GM20000 (cell line): ENCODE data around the gene SUSD1.

ENCODE experiments used
- DNase-seq: peaks from one replicate; pipeline ENCODE4 v3.0.0; 2012; ENCODE audit warnings: low spot score
- TF ChIP-seq, protein P1 (sequence below): IDR thresholded peaks from 2 replicates; pipeline ENCODE4 v1.5.1; 2012; ENCODE audit warnings: mild to moderate bottlenecking, control low read depth; ENCODE audit errors: extremely low read depth, missing control alignments

The SUSD1 gene

DNA sequence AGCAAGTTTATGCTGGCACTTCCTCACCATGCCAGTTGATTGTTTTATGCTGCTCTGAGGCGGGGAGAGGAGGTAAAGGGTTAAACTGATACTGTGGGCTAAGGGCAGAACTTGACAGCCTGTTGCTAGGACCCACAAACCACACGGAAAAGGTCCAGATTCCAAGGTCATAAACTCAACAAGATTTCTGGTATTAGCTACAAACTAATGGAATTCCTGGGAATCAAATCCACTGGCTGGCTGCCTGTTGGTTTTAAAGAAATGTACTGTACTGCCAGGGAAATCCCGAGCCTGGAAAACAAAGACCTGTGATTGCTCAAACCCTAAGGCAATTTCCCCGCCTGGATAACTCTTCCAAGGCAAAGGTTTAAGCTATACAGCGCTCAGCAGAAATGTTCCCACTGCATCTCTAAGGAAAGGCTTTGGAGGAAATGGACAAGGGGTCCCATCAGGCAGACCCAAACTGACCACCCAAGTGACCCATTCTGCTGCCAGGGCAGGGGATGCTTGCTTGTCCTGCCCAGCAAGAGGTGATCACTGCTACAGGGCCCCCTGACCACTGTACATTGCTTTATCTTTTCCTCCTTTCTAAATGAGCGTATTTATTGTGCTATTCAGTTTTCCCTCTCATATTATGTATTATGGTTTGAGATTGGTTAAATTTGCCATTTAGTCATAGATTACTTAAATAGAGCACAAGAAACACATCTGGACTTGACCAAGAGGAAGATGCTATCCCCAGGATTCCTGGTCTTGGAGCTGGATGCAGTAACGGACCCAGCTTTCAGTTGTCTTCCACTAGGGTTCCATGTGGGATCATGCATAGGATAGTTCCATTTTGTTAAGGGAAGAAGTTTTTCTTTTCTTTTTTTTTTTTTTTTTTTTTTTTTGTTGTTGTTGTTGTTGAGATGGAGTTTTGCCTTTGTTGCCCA is 124.3 kb downstream of the SUSD1 start:
- no peak for DNase-seq
- TF ChIP-seq, protein P1, sequence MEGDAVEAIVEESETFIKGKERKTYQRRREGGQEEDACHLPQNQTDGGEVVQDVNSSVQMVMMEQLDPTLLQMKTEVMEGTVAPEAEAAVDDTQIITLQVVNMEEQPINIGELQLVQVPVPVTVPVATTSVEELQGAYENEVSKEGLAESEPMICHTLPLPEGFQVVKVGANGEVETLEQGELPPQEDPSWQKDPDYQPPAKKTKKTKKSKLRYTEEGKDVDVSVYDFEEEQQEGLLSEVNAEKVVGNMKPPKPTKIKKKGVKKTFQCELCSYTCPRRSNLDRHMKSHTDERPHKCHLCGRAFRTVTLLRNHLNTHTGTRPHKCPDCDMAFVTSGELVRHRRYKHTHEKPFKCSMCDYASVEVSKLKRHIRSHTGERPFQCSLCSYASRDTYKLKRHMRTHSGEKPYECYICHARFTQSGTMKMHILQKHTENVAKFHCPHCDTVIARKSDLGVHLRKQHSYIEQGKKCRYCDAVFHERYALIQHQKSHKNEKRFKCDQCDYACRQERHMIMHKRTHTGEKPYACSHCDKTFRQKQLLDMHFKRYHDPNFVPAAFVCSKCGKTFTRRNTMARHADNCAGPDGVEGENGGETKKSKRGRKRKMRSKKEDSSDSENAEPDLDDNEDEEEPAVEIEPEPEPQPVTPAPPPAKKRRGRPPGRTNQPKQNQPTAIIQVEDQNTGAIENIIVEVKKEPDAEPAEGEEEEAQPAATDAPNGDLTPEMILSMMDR = no peak

DNA sequence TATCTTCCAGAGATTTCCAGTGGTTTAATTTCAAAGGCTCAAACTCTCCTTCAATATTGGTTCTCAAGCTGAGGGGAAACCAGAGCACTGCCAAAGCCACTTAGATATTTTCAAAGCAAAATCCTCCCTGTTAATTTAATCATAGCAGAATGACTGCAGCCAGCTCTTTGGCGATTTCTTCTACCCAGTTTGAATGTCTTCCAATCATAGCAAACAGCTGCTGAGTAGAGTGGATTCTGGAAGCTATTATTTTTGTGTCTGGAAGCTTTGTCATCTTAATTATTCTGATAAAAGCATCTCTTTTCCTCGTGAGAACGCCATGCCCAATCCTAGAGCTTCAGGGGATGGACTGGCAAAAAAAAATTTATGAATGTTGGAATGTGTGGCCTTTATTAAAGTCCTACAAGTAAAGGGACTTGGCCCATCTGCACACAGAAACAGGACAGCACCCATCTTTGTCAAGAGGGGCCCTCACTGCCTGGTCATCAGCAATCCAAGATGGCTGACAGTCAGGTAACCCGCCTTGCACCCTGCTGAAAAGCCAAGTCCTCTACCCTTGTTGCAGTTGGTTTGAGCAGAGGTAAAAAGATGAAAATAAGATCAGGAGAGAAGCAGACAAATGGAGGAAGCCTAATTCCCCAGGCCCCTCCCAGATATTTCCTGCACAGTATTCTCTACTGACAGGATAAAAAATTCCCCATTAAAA is 125.1 kb downstream of the SUSD1 start:
- TF ChIP-seq, protein P1 = no peak
- DNase-seq = no peak

DNA sequence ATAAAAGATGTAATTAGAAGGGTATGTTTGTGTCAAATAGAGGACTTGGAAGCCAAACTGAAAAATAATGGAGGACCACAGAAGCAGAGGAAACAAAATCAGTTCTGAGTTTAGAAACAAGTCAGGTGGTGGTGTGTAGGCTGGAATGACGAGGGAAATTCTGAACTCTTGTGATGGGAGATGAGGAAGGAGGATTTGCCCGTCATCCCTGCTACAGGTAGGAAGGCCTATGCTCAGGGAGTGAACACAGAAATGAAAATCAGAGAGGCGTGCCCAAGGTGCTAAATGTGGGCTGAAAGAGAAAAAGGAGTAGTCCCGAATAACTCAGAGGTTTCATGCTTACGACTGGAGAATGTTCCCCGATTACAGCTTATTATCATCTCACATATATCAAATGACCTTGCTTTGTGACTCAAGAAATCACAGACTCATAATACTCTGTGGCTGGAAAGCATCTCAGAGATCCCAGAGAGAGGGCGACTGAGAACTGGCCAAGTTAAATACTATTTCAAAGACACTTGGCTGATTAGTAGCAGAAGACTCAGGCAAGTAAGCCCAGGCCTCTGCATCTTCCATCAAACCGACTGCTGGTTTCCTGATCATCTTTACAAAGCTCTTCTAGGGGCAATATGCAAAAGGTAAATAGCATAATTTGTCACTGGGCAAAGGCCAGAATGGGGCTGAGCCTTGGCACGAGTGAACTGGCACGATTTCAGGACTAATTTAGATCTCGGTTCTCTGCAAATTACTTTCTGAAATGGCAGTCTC is 126.0 kb downstream of the SUSD1 start:
- no peak for DNase-seq

DNA sequence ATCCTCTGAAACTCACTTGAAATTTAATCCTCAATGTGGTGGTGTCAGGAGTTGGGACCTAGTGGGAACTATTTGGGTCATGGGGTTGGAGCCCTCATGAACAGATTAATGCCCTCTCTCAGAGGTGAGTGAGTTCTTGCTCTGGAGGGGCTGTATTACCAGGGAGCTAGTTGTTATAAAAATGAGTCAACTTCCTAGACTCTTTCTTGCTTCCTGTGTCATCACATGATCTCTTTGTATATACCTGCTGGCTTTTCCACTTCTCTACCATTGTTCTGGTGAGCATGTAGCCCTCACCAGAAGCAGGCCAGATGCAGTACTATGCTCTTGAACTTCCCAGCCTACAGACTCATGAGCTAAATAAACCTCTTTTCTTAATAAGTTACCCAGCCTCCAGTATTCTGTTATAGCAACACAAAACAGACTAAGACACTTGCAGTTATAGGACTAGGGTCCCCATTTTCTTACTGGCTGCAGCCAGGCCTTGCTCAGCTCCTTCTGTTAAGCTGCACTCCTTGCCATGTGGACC is 127.5 kb downstream of the SUSD1 start:
- no peak for DNase-seq
- TF ChIP-seq, protein P1 = no peak

More for the DNA sequence above, 126.0 kb downstream of the SUSD1 start:
- TF ChIP-seq, protein P1 = no peak

DNA sequence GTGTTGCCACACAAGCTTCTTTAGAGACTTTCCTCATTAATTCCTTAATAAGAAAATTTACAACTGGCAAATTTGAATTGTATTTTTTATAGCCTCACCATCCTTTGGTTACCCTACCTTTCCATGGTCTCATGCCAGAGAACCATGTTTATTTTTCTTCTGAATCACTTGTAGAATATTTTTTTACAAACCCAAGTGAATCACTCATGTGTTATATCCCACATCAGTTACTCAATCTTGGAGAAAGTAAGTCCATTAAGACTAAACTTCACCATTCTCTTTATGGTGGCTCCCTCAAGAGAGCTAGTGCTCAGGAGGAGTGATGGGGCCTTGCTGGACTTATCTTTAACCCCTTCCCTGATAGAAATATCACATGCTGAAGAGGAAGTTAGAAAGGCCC is 128.9 kb downstream of the SUSD1 start:
- DNase-seq = no peak
- TF ChIP-seq, protein P1 = no peak

DNA sequence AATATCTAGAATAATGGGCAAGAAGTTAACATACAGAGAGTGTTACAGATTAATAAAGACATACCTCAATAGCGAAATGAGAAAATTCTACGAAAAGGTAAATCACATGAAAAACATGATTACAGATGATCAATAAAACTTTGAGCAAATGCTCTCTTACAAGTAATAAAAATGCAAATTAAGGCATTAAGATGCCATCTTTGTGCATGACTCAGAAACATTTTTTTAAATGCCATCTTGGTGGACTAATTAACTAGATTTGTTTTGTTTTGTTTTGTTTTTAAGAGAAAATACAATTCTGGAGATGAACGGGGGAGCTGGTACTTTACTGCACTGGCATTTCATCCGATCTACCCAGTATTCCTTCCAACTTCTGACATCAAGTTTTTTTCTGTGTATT is 130.2 kb downstream of the SUSD1 start:
- no peak for DNase-seq
- TF ChIP-seq, protein P1 = no peak
